RWPE1 (cell line): ENCODE measurements around the gene KRT73.

ENCODE experiments used
- CTCF ChIA-PET: fragments of 350-600 bp; sonication (Branson Sonifier 250); formaldehyde crosslinking; extraction: SDS; loops from one replicate; lab custom pipeline; 2021; lab: Yijun Ruan, JAX
- POLR2A ChIA-PET: fragments of 400-600 bp; formaldehyde crosslinking; extraction: SDS; loops from one replicate; lab custom pipeline; 2020; ENCODE audit warnings: antibody characterized with exemption; ENCODE audit not compliant: low non-redundant PET; lab: Yijun Ruan, JAX
- DNase-seq: peaks from one replicate; pipeline ENCODE4 v3.0.0; 2012; ENCODE audit warnings: low spot score
- H3K27ac ChIP-seq: fragments of 450-650 bp; 2 replicates; pipeline ENCODE4 v1.5.1; 2017
- CTCF ChIP-seq: fragments of 450-650 bp; conservative IDR thresholded peaks from 2 replicates; pipeline ENCODE4 v1.5.1; 2017; ENCODE audit warnings: low read depth, mild to moderate bottlenecking

KRT73 gene

DNA sequence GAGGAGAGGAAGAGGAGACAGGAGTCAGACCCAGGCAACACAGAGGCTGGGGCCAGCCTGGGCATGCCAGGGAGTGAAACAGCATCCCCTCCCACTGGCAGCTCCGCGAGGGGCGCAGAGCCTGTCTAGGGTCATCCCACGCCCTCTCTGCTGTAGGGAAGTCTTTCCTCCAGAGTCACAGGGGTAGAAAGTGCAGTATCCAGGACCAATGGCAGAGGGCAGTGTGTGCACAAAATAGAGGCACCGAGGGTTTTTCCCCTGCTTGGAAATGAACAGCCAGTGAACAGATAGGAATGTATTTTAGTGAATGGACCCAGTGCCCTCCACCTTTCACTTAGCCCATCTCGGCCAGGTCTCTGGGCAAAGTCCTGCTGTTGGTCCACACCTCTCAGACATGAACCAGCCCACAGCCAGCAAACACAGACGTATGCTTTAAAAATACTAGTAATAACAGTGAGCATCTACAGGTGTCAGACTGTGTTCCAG is 35.3 kb downstream of the KRT73 start:
- peak; percentile 90 for DNase-seq
- ChIA-PET CTCF (interaction anchor here (0.5 to 4.1 kb wide), 11 partner anchors 63 to 434 kb away, joined by 3 to 39 read pairs (median 4); partner anchors contain the start of gene KRT5), POLR2A (no interaction called here)
- H3K27ac ChIP-seq = peak overlapping the region; percentile 92
- peak; percentile 76 for TF ChIP-seq CTCF

DNA sequence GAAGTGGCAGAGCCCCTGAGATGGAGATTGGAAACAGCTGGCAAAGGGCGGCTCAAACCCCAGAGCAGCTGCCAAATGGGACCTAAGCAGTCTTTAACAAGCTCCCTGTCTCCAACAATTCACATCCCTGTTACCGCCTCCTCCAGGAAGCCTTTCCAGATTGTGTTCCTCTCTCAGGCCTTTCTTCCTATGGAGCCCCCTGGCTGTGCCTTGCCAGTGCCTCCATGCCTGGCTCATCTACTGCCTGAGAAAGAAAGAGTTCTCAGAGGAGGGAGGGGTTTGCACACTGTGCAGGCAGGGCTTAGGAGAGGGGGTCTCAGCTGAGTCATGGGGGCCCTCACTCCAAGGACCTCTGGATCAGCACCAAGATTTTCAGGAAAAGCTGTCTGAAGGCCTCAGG is 35.9 kb downstream of the KRT73 start:
- POLR2A ChIA-PET = interaction anchor here (1.4 kb wide), 1 partner anchor 62 kb away, joined by 8 read pairs; the partner anchor contains the start of gene KRT5
- TF ChIP-seq CTCF = no peak
- CTCF ChIA-PET = interaction anchor here (0.5 to 4.1 kb wide), 14 partner anchors 63 to 439 kb away, joined by 3 to 39 read pairs (median 4); partner anchors contain the start of gene KRT5
- no peak for DNase-seq
- H3K27ac ChIP-seq = peak overlapping the region; percentile 92

- peak overlapping the region; percentile 92 for H3K27ac ChIP-seq
- TF ChIP-seq CTCF = no peak
- ChIA-PET POLR2A (interaction anchor here (1.4 kb wide), 1 partner anchor 61 kb away, joined by 8 read pairs; the partner anchor contains the start of gene KRT5), CTCF (interaction anchor here (0.6 to 4.1 kb wide), 6 partner anchors 37 to 438 kb away, joined by 4 to 39 read pairs (median 4); no protein-coding TSS in a partner anchor)
- DNase-seq = peak; percentile 90
Observed at GRCh38 chr12:52581481-52581880, 36.9 kb downstream of the KRT73 start.

- no peak for DNase-seq
- TF ChIP-seq CTCF = no peak
- CTCF ChIA-PET = interaction anchor here (1.0 to 4.1 kb wide), 4 partner anchors 37 to 299 kb away, joined by 4 to 39 read pairs (median 6); no protein-coding TSS in a partner anchor
- H3K27ac ChIP-seq = peak overlapping the region; percentile 92
- POLR2A ChIA-PET = interaction anchor here (1.4 kb wide), 1 partner anchor 61 kb away, joined by 8 read pairs; the partner anchor contains the start of gene KRT5
Observed at GRCh38 chr12:52581066-52581465, 37.3 kb downstream of the KRT73 start.

DNA sequence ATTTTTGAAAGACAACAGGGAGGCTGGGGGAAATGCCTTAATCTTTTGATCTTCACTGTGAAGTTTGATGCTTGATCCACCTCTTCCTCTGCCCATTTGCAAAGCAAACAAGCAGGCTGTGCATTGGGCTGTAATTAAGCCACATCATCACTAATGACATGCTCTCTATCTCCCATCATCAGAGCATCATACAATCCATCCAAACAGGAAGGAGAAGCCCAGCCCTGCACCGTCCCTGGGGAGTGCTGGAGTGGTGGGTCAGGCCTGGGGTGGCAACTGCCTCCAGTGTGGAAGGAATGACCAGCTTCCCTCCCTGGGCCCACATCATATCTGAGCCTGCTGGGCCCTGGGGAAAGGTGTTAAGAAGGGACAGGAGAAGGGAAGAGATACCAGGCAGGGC is 37.9 kb downstream of the KRT73 start:
- ChIA-PET CTCF (interaction anchor here (0.6 to 4.1 kb wide), 7 partner anchors 36 to 329 kb away, joined by 3 to 39 read pairs (median 5); no protein-coding TSS in a partner anchor), POLR2A (interaction anchor here (0.5 to 0.6 kb wide), 3 partner anchors 156 to 467 kb away, joined by 3 read pairs; no protein-coding TSS in a partner anchor)
- TF ChIP-seq CTCF = no peak
- H3K27ac ChIP-seq = peak overlapping the region; percentile 92
- DNase-seq = peak; percentile 5
